HG02642 (cell line): ENCODE data around the gene SCEL.
"Not testable (repeated sequence)": the region's sequence is repeated elsewhere in the genome, so short reads cannot be mapped to it uniquely, and the experiment has no call there.

Source experiments
- ATAC-seq: cut with Tn5 transposase; IDR thresholded peaks from one replicate; pipeline ENCODE4 v1.9.1; 2021; ENCODE audit warnings: mild to moderate bottlenecking; ENCODE audit not compliant: unreplicated experiment, poor library complexity

The SCEL gene

GRCh38 chr13:77653301-77653700 is 117.8 kb downstream of the SCEL start:
- ATAC-seq: no peak

- not testable (repeated sequence) for ATAC-seq
Observed at GRCh38 chr13:77660016-77660415, 124.5 kb downstream of the SCEL start.

- ATAC-seq: no peak
Observed at GRCh38 chr13:77660841-77661250, 125.3 kb downstream of the SCEL start.

GRCh38 chr13:77662301-77662700 is 126.8 kb downstream of the SCEL start:
- ATAC-seq: not testable (repeated sequence)

- ATAC-seq: not testable (repeated sequence)
Observed at GRCh38 chr13:77662831-77663230, 127.3 kb downstream of the SCEL start.

GRCh38 chr13:77674852-77675251 is 139.3 kb downstream of the SCEL start:
- no peak for ATAC-seq

- ATAC-seq: no peak
Observed at GRCh38 chr13:77678691-77679235, 143.3 kb downstream of the SCEL start.

GRCh38 chr13:77687799-77688198 is 152.3 kb downstream of the SCEL start:
- no peak for ATAC-seq

- ATAC-seq: no peak
Observed at GRCh38 chr13:77691871-77692270, 156.4 kb downstream of the SCEL start.

GRCh38 chr13:77692746-77693448 is 157.4 kb downstream of the SCEL start:
- ATAC-seq: no peak

GRCh38 chr13:77693449-77693940 is 158.0 kb downstream of the SCEL start:
- no peak for ATAC-seq
